Pancreas (tissue), 10 donors: ENCODE measurements around the gene R3HDM4. TPM values are rescaled to one million over a fixed set of nuclear protein-coding genes. Genes with fewer than 3 reads are reported as not detected.

Experiments
- ATAC-seq, 4 donors: fragments of 200-7000 bp; cut with Tn5 transposase; one replicate each; pipeline versions ENCODE4 v1.8.0 to v1.9.1; 2020; ENCODE audit warnings: mild to moderate bottlenecking in 4 of 4, moderate library complexity in 4 of 4
- DNase-seq, 6 donors: peaks; one replicate each; pipeline ENCODE4 v3.0.0-alpha.2; 2020
- FAIRE-seq: peaks from 2 replicates; lab custom pipeline; 2012; peaks lifted over from hg19 to GRCh38; lab: Jason Lieb, UNC
- H3K27ac ChIP-seq, 4 donors: fragments of 200-600 bp; sonication (generic); 1 replicate in 3 of 4; 2 replicates in 1 of 4; pipeline versions ENCODE4 v1.5.0 to v1.8.0; 2020
- H3K27me3 ChIP-seq, 4 donors: fragments of 200-600 bp; one replicate each; pipeline ENCODE4 v1.8.0; 2021
- H3K36me3 ChIP-seq, 3 donors: fragments of 200-600 bp; sonication (generic) in 1 of 3; one replicate each; pipeline versions ENCODE4 v1.5.0 to v1.8.0; 2020 to 2021
- H3K4me1 ChIP-seq, 3 donors: fragments of 200-600 bp; one replicate each; pipeline ENCODE4 v1.8.0; 2021
- H3K4me3 ChIP-seq, 4 donors: fragments of 200-600 bp; sonication (generic) in 2 of 4; one replicate each; pipeline versions ENCODE4 v1.5.0 to v1.8.0; 2020 to 2021
- H3K9me3 ChIP-seq, 4 donors: fragments of 200-600 bp; one replicate each; pipeline ENCODE4 v1.8.0; 2021
- CTCF ChIP-seq, 4 donors: fragments of 200-600 bp; sonication (generic) in 3 of 4; IDR thresholded peaks; one replicate each; pipeline versions ENCODE4 v1.5.0 to v1.8.0; 2021; ENCODE audit warnings: antibody characterized with exemption in 4 of 4
- WGBS, 2 donors: extraction: QIAGEN DNeasy Blood & Tissue Kit; methylation state at CpG; one replicate each; pipeline ENCODE4 v1.1.7; 2013; 5-methylcytosine and 5-hydroxymethylcytosine counted together
- intact Hi-C, 3 donors: fragments of 100-400 bp; cut with DNase I; formaldehyde crosslinking; loops; one replicate each; pipeline versions ENCODE4 v1.11.1 to v1.14.2; 2022
- polyA plus RNA-seq, 2 donors: library from polyadenylated mRNA; stranded (reverse); fragments of 200-250 nt; gene quantifications; one replicate each; pipeline ENCODE4 v1.2.3, GENCODE V29; 2013
- total RNA-seq, 6 donors: library from RNA; stranded (reverse); fragmentation: NEBNext Ultra II Directional in 4 of 6; extraction: Animal tissue kit (Norgen Biotek cat#: 25700) in 4 of 6; gene quantifications; one replicate each; pipeline versions ENCODE4 v1.2.1 to v1.2.4, GENCODE V29; 2021 to 2023
- donor health status: healthy with polysubstance abuse.
- donor health status: DM: no; HTN: no; CAD: no; lungs with moderate emphysema.
- donor health status: DM: no; HTN: no; CAD: no.
- donor health status: control.
- donor health status: control.
- donor health status: Bipolar disorder and iron deficiency.
- donor health status: DM: yes; HTN: yes; CAD: no.
- donor health status: DM: no; HTN: no; CAD: no.
- donor health status: DM: no; HTN: no; CAD: no.
- donor health status: DM: yes; HTN: yes; CAD: no.

Gene R3HDM4
- total and polyA plus RNA-seq, 8 donors, result 21.6 to 57.2 (median 31.8) TPM

- H3K4me3 ChIP-seq, result no peak overlapping the region
- no peaks in the 10 kb centered on the region for H3K27me3 ChIP-seq
- 97 to 98% methylated on average over 7 of the region's 7 CpGs for WGBS, 2 donors
- H3K36me3 ChIP-seq, result no peaks in the 10 kb centered on the region
- FAIRE-seq (no peak), ATAC-seq (no peak), DNase-seq (no peak)
- peaks cover 0 to 17% (median 0%) of the 10 kb centered on the region in 3 donors for H3K4me1 ChIP-seq
- intact Hi-C loops, result loop anchor here in 1 of 3 donors (5.0 kb wide), 1 partner anchor 39 kb away; no protein-coding TSS in a partner anchor
- no peak for TF ChIP-seq CTCF (IDR thresholded peaks at IDR 0.05)
- no peak overlapping the region for H3K27ac ChIP-seq
- no peaks in the 10 kb centered on the region for H3K9me3 ChIP-seq
These were observed 6.5 kb downstream of the R3HDM4 start for GRCh38 chr19:906480-906879.

GRCh38 chr19:904545-904944 lies 8.5 kb downstream of the R3HDM4 start:
- Histone ChIP-seq H3K4me1 (peaks cover 0 to 10% (median 0%) of the 10 kb centered on the region in 3 donors), H3K27ac (peak overlapping the region in 1 of 4 donors; percentile 65), H3K36me3 (peaks cover 0 to 3% (median 0%) of the 10 kb centered on the region in 3 donors), H3K9me3 (no peaks in the 10 kb centered on the region), H3K27me3 (no peaks in the 10 kb centered on the region), H3K4me3 (no peak overlapping the region)
- DNase-seq (no peak), FAIRE-seq (no peak), ATAC-seq (no peak)
- TF ChIP-seq CTCF (IDR thresholded peaks at IDR 0.05), result no peak
- intact Hi-C loops, result no loop called here
- 92% methylated on average over 8 of the region's 8 CpGs for WGBS, 2 donors

- ATAC-seq, result peak; percentile 53 to 81 (median 76)
- Histone ChIP-seq H3K4me3 (no peak overlapping the region), H3K9me3 (no peaks in the 10 kb centered on the region), H3K27ac (peak overlapping the region; percentile 42 to 65 (median 60)), H3K27me3 (no peaks in the 10 kb centered on the region), H3K4me1 (peaks cover 0 to 1% (median 0%) of the 10 kb centered on the region in 3 donors), H3K36me3 (peaks cover 0 to 5% (median 3%) of the 10 kb centered on the region in 3 donors)
- no peak for TF ChIP-seq CTCF (IDR thresholded peaks at IDR 0.05)
- FAIRE-seq, result no peak
- intact Hi-C loops, result no loop called here
- DNase-seq, result peak in 4 of 6 donors; percentile 66 to 84 (median 72)
- 60 to 67% methylated on average over 31 to 32 of the region's 32 CpGs for WGBS, 2 donors
These were observed 9.7 kb downstream of the R3HDM4 start for GRCh38 chr19:903266-903797.

GRCh38 chr19:902446-903226 lies 10.4 kb downstream of the R3HDM4 start:
- Histone ChIP-seq H3K9me3 (no peaks in the 10 kb centered on the region), H3K27ac (peak overlapping the region in 2 of 4 donors; percentile 19 to 64), H3K27me3 (no peaks in the 10 kb centered on the region), H3K36me3 (peaks cover 0 to 5% (median 3%) of the 10 kb centered on the region in 3 donors), H3K4me1 (no peaks in the 10 kb centered on the region), H3K4me3 (no peak overlapping the region)
- ATAC-seq, result no peak
- DNase-seq, result no peak
- intact Hi-C loops, result no loop called here
- TF ChIP-seq CTCF (IDR thresholded peaks at IDR 0.05), result no peak
- 74 to 75% methylated on average over 14 of the region's 14 CpGs for WGBS, 2 donors
- FAIRE-seq, result no peak

- Histone ChIP-seq H3K36me3 (peaks cover 0 to 5% (median 3%) of the 10 kb centered on the region in 3 donors), H3K27me3 (no peaks in the 10 kb centered on the region), H3K4me1 (no peaks in the 10 kb centered on the region), H3K27ac (no peak overlapping the region), H3K9me3 (no peaks in the 10 kb centered on the region), H3K4me3 (no peak overlapping the region)
- ATAC-seq (no peak), FAIRE-seq (no peak), DNase-seq (no peak)
- 86 to 92% methylated on average over 7 of the region's 7 CpGs for WGBS, 2 donors
- no peak for TF ChIP-seq CTCF (IDR thresholded peaks at IDR 0.05)
- intact Hi-C loops, result no loop called here
These were observed 11.0 kb downstream of the R3HDM4 start for GRCh38 chr19:902093-902370.
